HEK293T (cell line): ENCODE results near the gene RABGAP1L.
"Not testable (repeated sequence)": the region's sequence is repeated elsewhere in the genome, so short reads cannot be mapped to it uniquely, and the experiment has no call there.

Experiments used
- CTCF ChIA-PET: fragments of 350-600 bp; formaldehyde crosslinking; extraction: SDS; loops from one replicate; lab custom pipeline; 2021; ENCODE audit warnings: antibody characterized with exemption, inconsistent platforms; lab: Yijun Ruan, JAX
- POLR2A ChIA-PET: fragments of 350-600 bp; formaldehyde crosslinking; extraction: SDS; loops from one replicate; lab custom pipeline; 2020; ENCODE audit warnings: antibody characterized with exemption, inconsistent platforms; lab: Yijun Ruan, JAX
- DNase-seq: peaks from one replicate; pipeline ENCODE4 v3.0.0; 2012; ENCODE audit warnings: mixed read lengths; ENCODE audit errors: extremely low spot score
- ARNT ChIP-seq: fragments of 450-650 bp; IDR thresholded peaks from 2 replicates; pipeline ENCODE4 v1.6.1; 2017; ENCODE audit warnings: mild to moderate bottlenecking
- BHLHE40 ChIP-seq: fragments of 450-650 bp; IDR thresholded peaks from 2 replicates; pipeline ENCODE4 v1.6.1; 2016; ENCODE audit warnings: mild to moderate bottlenecking, moderate library complexity, borderline replicate concordance
- CTBP1 ChIP-seq: fragments of 450-650 bp; IDR thresholded peaks from 2 replicates; pipeline ENCODE4 v1.6.1; 2016; ENCODE audit warnings: borderline replicate concordance
- ELF4 ChIP-seq: fragments of 450-650 bp; IDR thresholded peaks from 2 replicates; pipeline ENCODE4 v1.6.1; 2017; ENCODE audit warnings: antibody characterized with exemption
- FOXA1 ChIP-seq: fragments of 450-650 bp; IDR thresholded peaks from 2 replicates; pipeline ENCODE4 v1.6.1; 2016; ENCODE audit warnings: mild to moderate bottlenecking
- FOXK2 ChIP-seq: fragments of 450-650 bp; IDR thresholded peaks from 2 replicates; pipeline ENCODE4 v1.6.1; 2016; ENCODE audit warnings: mild to moderate bottlenecking
- FOXM1 ChIP-seq: fragments of 450-650 bp; IDR thresholded peaks from 2 replicates; pipeline ENCODE4 v1.6.1; 2017; ENCODE audit warnings: mild to moderate bottlenecking, borderline replicate concordance
- HDGF ChIP-seq: fragments of 450-650 bp; IDR thresholded peaks from 2 replicates; pipeline ENCODE4 v1.6.1; 2017; ENCODE audit warnings: antibody characterized with exemption, borderline replicate concordance
- L3MBTL2 ChIP-seq: fragments of 450-650 bp; conservative IDR thresholded peaks from 2 replicates; pipeline ENCODE4 v1.6.1; 2016; ENCODE audit warnings: mild to moderate bottlenecking
- LEF1 ChIP-seq: fragments of 450-650 bp; IDR thresholded peaks from 2 replicates; pipeline ENCODE4 v1.6.1; 2017; ENCODE audit warnings: mild to moderate bottlenecking, borderline replicate concordance
- NFRKB ChIP-seq: fragments of 450-650 bp; IDR thresholded peaks from 2 replicates; pipeline ENCODE4 v1.6.1; 2016; ENCODE audit warnings: mild to moderate bottlenecking, moderate library complexity
- PKNOX1 ChIP-seq: fragments of 450-650 bp; IDR thresholded peaks from 2 replicates; pipeline ENCODE4 v1.6.1; 2016
- SP1 ChIP-seq: fragments of 450-650 bp; IDR thresholded peaks from 2 replicates; pipeline ENCODE4 v1.6.1; 2017
- SUZ12 ChIP-seq: fragments of 450-650 bp; IDR thresholded peaks from 2 replicates; pipeline ENCODE4 v1.6.1; 2016; ENCODE audit warnings: mild to moderate bottlenecking
- TARDBP ChIP-seq: fragments of 450-650 bp; IDR thresholded peaks from 2 replicates; pipeline ENCODE4 v1.6.1; 2016
- ZNF384 ChIP-seq: fragments of 450-650 bp; IDR thresholded peaks from 2 replicates; pipeline ENCODE4 v1.6.1; 2016

The RABGAP1L gene

GRCh38 chr1:174297351-174297750, 138.0 kb downstream of the RABGAP1L start:
- POLR2A ChIA-PET: no interaction called here
- CTCF ChIA-PET: no interaction called here
- TF ChIP-seq TARDBP: no peak
- TF ChIP-seq ARNT: no peak
- no peak for TF ChIP-seq L3MBTL2
- TF ChIP-seq CTBP1: no peak
- no peak for TF ChIP-seq ELF4
- no peak for TF ChIP-seq FOXK2
- TF ChIP-seq SP1: no peak
- no peak for TF ChIP-seq BHLHE40
- no peak for TF ChIP-seq FOXM1
- no peak for TF ChIP-seq ZNF384
- TF ChIP-seq SUZ12: no peak
- no peak for DNase-seq

GRCh38 chr1:174301295-174302077, 142.2 kb downstream of the RABGAP1L start:
- no peak for DNase-seq
- CTCF ChIA-PET: no interaction called here
- TF ChIP-seq LEF1 (no peak), TARDBP (no peak), L3MBTL2 (no peak), FOXM1 (no peak), BHLHE40 (no peak), ELF4 (no peak), FOXA1 (no peak), FOXK2 (no peak), CTBP1 (no peak), NFRKB (no peak)
- POLR2A ChIA-PET: no interaction called here

- no peak for TF ChIP-seq ARNT
- TF ChIP-seq CTBP1: no peak
- no peak for TF ChIP-seq HDGF
- TF ChIP-seq TARDBP: no peak
- no peak for TF ChIP-seq SP1
- no peak for TF ChIP-seq FOXA1
- TF ChIP-seq NFRKB: no peak
- TF ChIP-seq FOXM1: no peak
- TF ChIP-seq FOXK2: no peak
- TF ChIP-seq PKNOX1: no peak
- TF ChIP-seq ZNF384: no peak
- no peak for TF ChIP-seq SUZ12
- TF ChIP-seq ELF4: no peak
- TF ChIP-seq L3MBTL2: no peak
- no peak for TF ChIP-seq BHLHE40
- no peak for TF ChIP-seq LEF1
- no peak for DNase-seq
- CTCF ChIA-PET: no interaction called here
- POLR2A ChIA-PET: no interaction called here
Observed at GRCh38 chr1:174308604-174309003, 149.3 kb downstream of the RABGAP1L start.

- TF ChIP-seq FOXK2: no peak
- TF ChIP-seq L3MBTL2: no peak
- no peak for TF ChIP-seq ARNT
- TF ChIP-seq SP1: no peak
- no peak for TF ChIP-seq FOXM1
- TF ChIP-seq TARDBP: no peak
- TF ChIP-seq CTBP1: no peak
- no peak for TF ChIP-seq LEF1
- TF ChIP-seq BHLHE40: no peak
- TF ChIP-seq HDGF: no peak
- no peak for TF ChIP-seq FOXA1
- no peak for TF ChIP-seq PKNOX1
- TF ChIP-seq ELF4: no peak
- no peak for TF ChIP-seq NFRKB
- no peak for TF ChIP-seq ZNF384
- no peak for TF ChIP-seq SUZ12
- ChIA-PET CTCF (no interaction called here), POLR2A (no interaction called here)
- DNase-seq: no peak
Observed at GRCh38 chr1:174309490-174309889, 150.2 kb downstream of the RABGAP1L start.

- TF ChIP-seq ZNF384 (no peak), SUZ12 (no peak), FOXM1 (no peak), FOXK2 (no peak), PKNOX1 (no peak), BHLHE40 (no peak)
- DNase-seq: no peak
- ChIA-PET CTCF (no interaction called here), POLR2A (no interaction called here)
Observed at GRCh38 chr1:174314433-174314832, 155.1 kb downstream of the RABGAP1L start.

DNA sequence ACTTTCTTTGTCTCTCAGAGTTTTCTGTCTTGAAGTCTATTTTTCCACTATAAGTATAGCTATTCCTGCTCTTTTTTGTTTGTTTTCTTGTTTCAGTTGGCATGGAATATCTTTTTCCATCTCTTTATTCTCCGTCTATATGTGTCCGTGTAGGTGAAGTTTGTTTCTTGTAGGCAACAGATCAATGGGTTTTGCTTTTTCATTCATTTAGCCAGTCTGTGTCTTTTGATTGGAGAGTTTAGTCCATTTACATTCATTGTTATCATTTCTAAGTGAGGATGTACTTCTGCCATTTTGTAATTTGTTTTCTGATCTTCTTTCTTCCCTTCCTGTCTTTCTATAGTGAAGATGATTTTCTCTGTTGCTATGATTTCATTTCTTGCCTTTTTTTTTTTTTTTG, 155.9 kb downstream of the RABGAP1L start:
- CTCF ChIA-PET: no interaction called here
- DNase-seq: no peak
- POLR2A ChIA-PET: no interaction called here
- TF ChIP-seq SUZ12 (no peak), ELF4 (no peak), SP1 (no peak), CTBP1 (no peak), TARDBP (no peak), FOXK2 (no peak), FOXM1 (no peak), ZNF384 (no peak), NFRKB (no peak), L3MBTL2 (no peak), PKNOX1 (no peak), ARNT (no peak), FOXA1 (no peak), LEF1 (no peak)

DNA sequence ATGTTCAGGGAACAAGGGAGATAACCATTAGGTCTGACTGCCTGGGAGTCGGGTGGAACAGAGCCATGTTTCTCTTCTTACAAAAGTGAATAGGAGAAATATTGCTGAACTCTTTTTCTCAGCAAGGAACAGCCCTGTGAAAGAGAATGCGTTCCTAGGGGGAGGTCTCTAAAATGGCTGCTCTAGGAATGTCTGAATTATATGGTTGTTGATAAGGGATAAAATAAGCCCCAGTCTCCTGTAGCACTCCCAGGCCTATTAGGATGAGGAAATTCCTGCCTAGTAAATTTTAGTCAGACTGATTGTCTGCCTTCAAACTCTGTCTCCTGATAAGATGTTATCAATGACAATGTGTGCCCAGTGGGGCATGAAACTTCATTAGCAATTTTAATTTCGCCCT, 161.6 kb downstream of the RABGAP1L start:
- POLR2A ChIA-PET, DNase-seq, CTCF ChIA-PET: not testable (repeated sequence)
